GM23248 (cell line): ENCODE measurements around the gene CNTN6. TPM values are rescaled to one million over a fixed set of nuclear protein-coding genes. Genes with fewer than 3 reads are reported as not detected.

Source experiments
- DNase-seq: peaks from one replicate; pipeline ENCODE4 v3.0.0-alpha.2; 2015
- H2AFZ ChIP-seq: fragments of 200-600 bp; sonication (generic); 2 replicates; pipeline ENCODE4 v1.6.1; 2016; ENCODE audit warnings: antibody characterized with exemption
- H3F3A ChIP-seq: fragments of 200-600 bp; sonication (generic); 2 replicates; pipeline ENCODE4 v1.6.1; 2016; ENCODE audit warnings: mild to moderate bottlenecking, antibody characterized with exemption, mixed run types; ENCODE audit not compliant: insufficient read depth
- H3K27ac ChIP-seq: fragments of 200-600 bp; sonication (generic); 2 replicates; pipeline ENCODE4 v1.5.1; 2016; ENCODE audit warnings: mild to moderate bottlenecking
- H3K27me3 ChIP-seq: fragments of 200-600 bp; sonication (generic); replicated peaks from 2 replicates; pipeline ENCODE4 v1.6.1; 2016; ENCODE audit warnings: mild to moderate bottlenecking; ENCODE audit not compliant: insufficient read depth
- H3K36me3 ChIP-seq: fragments of 200-600 bp; sonication (generic); 2 replicates; pipeline ENCODE4 v1.6.1; 2016; ENCODE audit warnings: low read depth, mild to moderate bottlenecking
- H3K4me1 ChIP-seq: fragments of 200-600 bp; sonication (generic); 2 replicates; pipeline ENCODE4 v1.6.1; 2016; ENCODE audit warnings: mild to moderate bottlenecking; ENCODE audit not compliant: insufficient read depth
- H3K4me2 ChIP-seq: fragments of 200-600 bp; sonication (generic); one replicate; pipeline ENCODE4 v1.6.1; 2016; ENCODE audit warnings: mild to moderate bottlenecking; ENCODE audit not compliant: unreplicated experiment
- H3K4me3 ChIP-seq: fragments of 200-600 bp; sonication (generic); 2 replicates; pipeline ENCODE4 v1.5.1; 2016; ENCODE audit warnings: mild to moderate bottlenecking
- H3K79me2 ChIP-seq: fragments of 200-600 bp; sonication (generic); 2 replicates; pipeline ENCODE4 v1.6.1; 2016; ENCODE audit warnings: mild to moderate bottlenecking; ENCODE audit not compliant: insufficient read depth
- H3K9ac ChIP-seq: fragments of 200-600 bp; sonication (generic); 2 replicates; pipeline ENCODE4 v1.6.1; 2016; ENCODE audit warnings: mild to moderate bottlenecking
- H3K9me2 ChIP-seq: fragments of 200-600 bp; sonication (generic); 2 replicates; pipeline ENCODE4 v1.6.1; 2016; ENCODE audit warnings: mixed run types, mild to moderate bottlenecking, moderate library complexity; ENCODE audit not compliant: insufficient read depth
- H3K9me3 ChIP-seq: fragments of 200-600 bp; sonication (generic); one replicate; pipeline ENCODE4 v1.6.1; 2017; ENCODE audit warnings: low read depth
- H4K20me1 ChIP-seq: fragments of 200-600 bp; sonication (generic); 2 replicates; pipeline ENCODE4 v1.6.0; 2016; ENCODE audit not compliant: insufficient read depth
- EZH2 ChIP-seq: fragments of 200-600 bp; sonication (generic); IDR thresholded peaks from 2 replicates; pipeline ENCODE4 v1.6.1; 2018; ENCODE audit warnings: antibody characterized with exemption, mild to moderate bottlenecking; ENCODE audit not compliant: insufficient read depth, poor library complexity, severe bottlenecking
- EZH2phosphoT487 ChIP-seq: fragments of 200-600 bp; sonication (generic); IDR thresholded peaks from 2 replicates; pipeline ENCODE4 v1.6.1; 2018; ENCODE audit warnings: antibody characterized with exemption, moderate library complexity, mild to moderate bottlenecking, low read depth; ENCODE audit not compliant: insufficient read depth
- WGBS, 2 experiments: methylation state at CpG; one replicate each; pipeline ENCODE4 v1.1.6; 2015 to 2017; ENCODE audit warnings: low lambda C conversion rate in 2 of 2, low coverage in 1 of 2; ENCODE audit errors: missing lambda C conversion rate in 2 of 2; 5-methylcytosine and 5-hydroxymethylcytosine counted together
- in situ Hi-C: fragments of 300-500 bp; cut with MboI; formaldehyde crosslinking; loops from 2 replicates; pipeline ENCODE4 v1.15.0; 2020
- polyA plus RNA-seq: library from polyadenylated mRNA; unstranded; fragments of >200 nt; fragmentation: Nextera tagmentation; extraction: Ambion mirVana; gene quantifications from 2 replicates; pipeline ENCODE4 v1.2.1, GENCODE V29; 2016
- total RNA-seq: library from RNA; depleted of rRNA; stranded (reverse); fragments of >200 nt; shearing (Covaris generic); gene quantifications from 2 replicates; pipeline ENCODE4 v1.2.3, GENCODE V29; 2014

CNTN6 gene
- total and polyA plus RNA-seq, 2 experiments from 2014 or later: not detected

GRCh38 chr3:1287815-1288214 lies 195.0 kb downstream of the CNTN6 start:
- Histone ChIP-seq H3K27me3 (no peaks in the 10 kb centered on the region), H3K36me3 (no peaks in the 10 kb centered on the region), H3K27ac (no peak overlapping the region), H3K9me3 (no peaks in the 10 kb centered on the region), H3K9ac (no peak overlapping the region), H3K4me1 (no peaks in the 10 kb centered on the region), H2AFZ (no peak overlapping the region), H3F3A (no peaks in the 10 kb centered on the region), H3K4me2 (no peak overlapping the region), H3K79me2 (no peaks in the 10 kb centered on the region), H4K20me1 (no peaks in the 10 kb centered on the region), H3K9me2 (no peaks in the 10 kb centered on the region), H3K4me3 (no peak overlapping the region)
- WGBS, 2 experiments: 28 to 32% methylated on average over 4 of the region's 4 CpGs
- TF ChIP-seq EZH2phosphoT487 (no peak), EZH2 (no peak)
- no peak for DNase-seq
- in situ Hi-C loops: no loop called here

GRCh38 chr3:1288805-1289494 lies 196.1 kb downstream of the CNTN6 start:
- H2AFZ ChIP-seq: no peak overlapping the region
- no peak overlapping the region for H3K4me2 ChIP-seq
- no peak overlapping the region for H3K4me3 ChIP-seq
- H3K9me2 ChIP-seq: no peaks in the 10 kb centered on the region
- no peaks in the 10 kb centered on the region for H4K20me1 ChIP-seq
- no peak for TF ChIP-seq EZH2
- TF ChIP-seq EZH2phosphoT487: no peak
- no peaks in the 10 kb centered on the region for H3F3A ChIP-seq
- no peaks in the 10 kb centered on the region for H3K27me3 ChIP-seq
- in situ Hi-C loops: no loop called here
- no peaks in the 10 kb centered on the region for H3K79me2 ChIP-seq
- no peak for DNase-seq
- H3K9me3 ChIP-seq: no peaks in the 10 kb centered on the region
- no peaks in the 10 kb centered on the region for H3K36me3 ChIP-seq
- H3K4me1 ChIP-seq: no peaks in the 10 kb centered on the region
- 47 to 55% methylated on average over 4 of the region's 4 CpGs for WGBS, 2 experiments
- no peak overlapping the region for H3K9ac ChIP-seq
- H3K27ac ChIP-seq: no peak overlapping the region

GRCh38 chr3:1292571-1293071 lies 199.8 kb downstream of the CNTN6 start:
- in situ Hi-C loops: no loop called here
- Histone ChIP-seq H3K4me3 (no peak overlapping the region), H3K9ac (no peak overlapping the region), H3K27ac (no peak overlapping the region), H3F3A (no peaks in the 10 kb centered on the region), H3K9me3 (no peaks in the 10 kb centered on the region), H4K20me1 (no peaks in the 10 kb centered on the region), H3K4me1 (no peaks in the 10 kb centered on the region), H3K79me2 (no peaks in the 10 kb centered on the region), H3K4me2 (no peak overlapping the region), H3K27me3 (no peaks in the 10 kb centered on the region), H2AFZ (no peak overlapping the region), H3K9me2 (no peaks in the 10 kb centered on the region), H3K36me3 (no peaks in the 10 kb centered on the region)
- DNase-seq: no peak
- TF ChIP-seq EZH2 (no peak), EZH2phosphoT487 (no peak)
- 31 to 37% methylated on average over 3 of the region's 3 CpGs for WGBS, 2 experiments

GRCh38 chr3:1294586-1294985 lies 201.8 kb downstream of the CNTN6 start:
- no peak overlapping the region for H2AFZ ChIP-seq
- TF ChIP-seq EZH2: no peak
- no peak for TF ChIP-seq EZH2phosphoT487
- no peaks in the 10 kb centered on the region for H3K9me3 ChIP-seq
- H3K4me1 ChIP-seq: no peaks in the 10 kb centered on the region
- H3K36me3 ChIP-seq: no peaks in the 10 kb centered on the region
- no peaks in the 10 kb centered on the region for H3F3A ChIP-seq
- H3K9ac ChIP-seq: no peak overlapping the region
- H3K4me2 ChIP-seq: no peak overlapping the region
- H3K4me3 ChIP-seq: no peak overlapping the region
- H3K27ac ChIP-seq: no peak overlapping the region
- DNase-seq: no peak
- no peaks in the 10 kb centered on the region for H3K79me2 ChIP-seq
- 79 to 91% methylated on average over 5 of the region's 5 CpGs for WGBS, 2 experiments
- no peaks in the 10 kb centered on the region for H3K9me2 ChIP-seq
- in situ Hi-C loops: no loop called here
- no peaks in the 10 kb centered on the region for H3K27me3 ChIP-seq
- no peaks in the 10 kb centered on the region for H4K20me1 ChIP-seq
